COR-L47 (cell line): ENCODE results near the gene RAB8A.
"Not testable (repeated sequence)": the region's sequence is repeated elsewhere in the genome, so short reads cannot be mapped to it uniquely, and the experiment has no call there.

Experiments
- DNase-seq: peaks from one replicate; lab custom pipeline; 2025; lab: John Stamatoyannopoulos, UW

RAB8A gene

GRCh38 chr19:16078759-16079707 is 32.7 kb upstream of the RAB8A start:
- DNase-seq: no peak

- DNase-seq: no peak
Observed at GRCh38 chr19:16084067-16084685, 27.5 kb upstream of the RAB8A start.

- DNase-seq: no peak
Observed at GRCh38 chr19:16085115-16085514, 26.6 kb upstream of the RAB8A start.

GRCh38 chr19:16087404-16087803 is 24.3 kb upstream of the RAB8A start:
- not testable (repeated sequence) for DNase-seq

GRCh38 chr19:16087940-16088339 is 23.7 kb upstream of the RAB8A start:
- no peak for DNase-seq

GRCh38 chr19:16088351-16089009 is 23.2 kb upstream of the RAB8A start:
- DNase-seq: no peak

- DNase-seq: no peak
Observed at GRCh38 chr19:16089010-16089846, 22.5 kb upstream of the RAB8A start.

- no peak for DNase-seq
Observed at GRCh38 chr19:16091546-16092475, 19.9 kb upstream of the RAB8A start.

- DNase-seq: no peak
Observed at GRCh38 chr19:16094360-16095070, 17.2 kb upstream of the RAB8A start.

- DNase-seq: no peak
Observed at GRCh38 chr19:16095071-16095571, 16.6 kb upstream of the RAB8A start.

- DNase-seq: no peak
Observed at GRCh38 chr19:16096280-16096855, 15.3 kb upstream of the RAB8A start.

- DNase-seq: no peak
Observed at GRCh38 chr19:16098416-16098768, 13.3 kb upstream of the RAB8A start.

- no peak for DNase-seq
Observed at GRCh38 chr19:16098821-16099220, 12.9 kb upstream of the RAB8A start.

- DNase-seq: not testable (repeated sequence)
Observed at GRCh38 chr19:16099314-16099965, 12.2 kb upstream of the RAB8A start.

- no peak for DNase-seq
Observed at GRCh38 chr19:16100524-16100923, 11.2 kb upstream of the RAB8A start.

- DNase-seq: no peak
Observed at GRCh38 chr19:16104722-16105121, 7.0 kb upstream of the RAB8A start.

GRCh38 chr19:16106121-16106520 is 5.6 kb upstream of the RAB8A start:
- no peak for DNase-seq

- no peak for DNase-seq
Observed at GRCh38 chr19:16111909-16112752, 442 bp downstream of the RAB8A start.
